Erythroblast (primary cell): ENCODE measurements around the gene GM2A.

Experiments
- GATA1 ChIP-seq: IDR thresholded peaks from 2 replicates; pipeline ENCODE4 v1.6.1; 2011; ENCODE audit warnings: low read depth, mild to moderate bottlenecking, control low read depth, low read length, moderate library complexity
- POLR2A ChIP-seq: IDR thresholded peaks from 2 replicates; pipeline ENCODE4 v1.6.1; 2011; ENCODE audit warnings: mild to moderate bottlenecking, low read length

DNA sequence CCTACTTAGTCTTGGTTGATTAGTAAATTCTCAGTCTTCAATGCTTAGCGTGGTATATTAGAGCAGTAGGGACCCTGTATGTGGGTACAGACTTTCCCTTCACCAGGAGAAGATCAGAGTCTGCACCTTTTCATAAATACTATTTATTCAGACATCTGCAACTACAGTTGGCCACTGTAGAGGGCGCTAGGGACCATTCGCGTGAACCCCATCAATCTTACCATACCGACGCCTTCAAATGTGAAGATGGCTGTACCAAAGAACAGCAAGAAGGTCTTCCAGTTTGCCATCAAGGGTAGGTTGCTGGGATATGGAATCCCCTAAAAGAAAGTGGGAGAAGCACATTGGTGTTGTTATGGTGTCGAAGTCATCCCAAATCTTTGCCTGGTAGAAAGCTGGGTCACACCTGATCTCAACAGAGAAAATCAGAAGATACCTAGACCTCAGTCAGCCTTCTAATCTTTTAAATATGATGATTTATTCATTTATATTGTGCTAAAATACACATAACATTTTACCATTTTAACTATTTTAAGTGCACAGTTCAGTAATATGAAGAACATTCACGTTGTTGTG lies 31.5 kb downstream of the GM2A start:
- no peak for TF ChIP-seq POLR2A
- TF ChIP-seq GATA1: no peak
